Uterus (tissue), 4 donors: Measurements from ENCODE around the gene BRPF3. TPM values are rescaled to one million over a fixed set of nuclear protein-coding genes. Genes with fewer than 3 reads are reported as not detected.

Experiments
- DNase-seq, 2 donors: peaks; one replicate each; pipeline ENCODE4 v3.0.0-alpha.2; 2019 to 2020
- H3K27ac ChIP-seq, 2 donors: fragments of 200-600 bp; sonication (generic); 1 replicate in 1 of 2; 2 replicates in 1 of 2; pipeline ENCODE4 v1.5.1; 2016 to 2018
- H3K27me3 ChIP-seq, 2 donors: fragments of 200-600 bp; sonication (generic); one replicate each; pipeline ENCODE4 v1.5.1; 2018 to 2019; ENCODE audit warnings: control low read depth in 1 of 2
- H3K36me3 ChIP-seq, 2 donors: fragments of 200-600 bp; sonication (generic); one replicate each; pipeline ENCODE4 v1.5.1; 2019; ENCODE audit warnings: control low read depth in 1 of 2
- H3K4me1 ChIP-seq, 2 donors: fragments of 200-600 bp; sonication (generic); one replicate each; pipeline ENCODE4 v1.5.1; 2018 to 2019; ENCODE audit warnings: control low read depth in 1 of 2
- H3K4me3 ChIP-seq, 2 donors: fragments of 200-600 bp; sonication (generic); 1 replicate in 1 of 2; 2 replicates in 1 of 2; pipeline ENCODE4 v1.5.1; 2018 to 2019; ENCODE audit warnings: mild to moderate bottlenecking in 1 of 2
- H3K9me3 ChIP-seq, 2 donors: fragments of 200-600 bp; sonication (generic); one replicate each; pipeline ENCODE4 v1.5.1; 2019; ENCODE audit warnings: control low read depth in 1 of 2
- CTCF ChIP-seq, 4 experiments: fragments of 200-600 bp in 2 of 4; fragments of 450-650 bp in 2 of 4; sonication (generic) in 2 of 4; IDR thresholded peaks; one replicate each; pipeline ENCODE4 v1.5.1; 2016 to 2019; ENCODE audit warnings: antibody characterized with exemption in 4 of 4, mild to moderate bottlenecking in 2 of 4, moderate library complexity in 1 of 4
- POLR2A ChIP-seq, 2 donors: fragments of 450-650 bp; IDR thresholded peaks; one replicate each; pipeline ENCODE4 v1.6.1; 2016; ENCODE audit warnings: antibody characterized with exemption in 2 of 2, mild to moderate bottlenecking in 1 of 2, moderate library complexity in 1 of 2
- intact Hi-C: fragments of 100-400 bp; cut with DNase I; formaldehyde crosslinking; loops from one replicate; pipeline ENCODE4 v1.15.1; 2023; ENCODE audit warnings: low total_unique reads
- total RNA-seq, 4 donors: library from RNA; depleted of rRNA in 3 of 4; stranded (reverse); fragments of >200 nt in 3 of 4; gene quantifications; one replicate each; pipeline versions ENCODE4 v1.1.0 to v1.2.4, GENCODE V29; 2014 to 2023
- donor health status: DM: yes; HTN: yes; CAD: no.

Gene BRPF3
- total RNA-seq, 4 donors from 2014 or later: 8.5 to 44.5 (median 27.3) TPM

GRCh38 chr6:36272234-36272633 is 75.7 kb downstream of the BRPF3 start:
- Histone ChIP-seq H3K4me3 (no peak overlapping the region), H3K27me3 (no peaks in the 10 kb centered on the region), H3K36me3 (no peaks in the 10 kb centered on the region), H3K27ac (no peak overlapping the region), H3K9me3 (no peaks in the 10 kb centered on the region), H3K4me1 (no peaks in the 10 kb centered on the region)
- intact Hi-C loops: no loop called here
- TF ChIP-seq CTCF (IDR thresholded peaks at IDR 0.05) (no peak), POLR2A (IDR thresholded peaks at IDR 0.05) (no peak)
- no peak for DNase-seq

GRCh38 chr6:36273067-36273466 is 76.5 kb downstream of the BRPF3 start:
- no peak for DNase-seq
- H3K36me3 ChIP-seq: no peaks in the 10 kb centered on the region
- H3K27ac ChIP-seq: no peak overlapping the region
- intact Hi-C loops: no loop called here
- no peaks in the 10 kb centered on the region for H3K27me3 ChIP-seq
- no peaks in the 10 kb centered on the region for H3K9me3 ChIP-seq
- H3K4me1 ChIP-seq: no peaks in the 10 kb centered on the region
- no peak for TF ChIP-seq POLR2A (IDR thresholded peaks at IDR 0.05)
- H3K4me3 ChIP-seq: no peak overlapping the region

GRCh38 chr6:36273802-36274514 is 77.4 kb downstream of the BRPF3 start:
- DNase-seq: no peak
- Histone ChIP-seq H3K27me3 (no peaks in the 10 kb centered on the region), H3K27ac (no peak overlapping the region), H3K9me3 (no peaks in the 10 kb centered on the region), H3K4me1 (no peaks in the 10 kb centered on the region), H3K36me3 (no peaks in the 10 kb centered on the region), H3K4me3 (no peak overlapping the region)
- no peak for TF ChIP-seq CTCF (IDR thresholded peaks at IDR 0.05)
- TF ChIP-seq POLR2A (IDR thresholded peaks at IDR 0.05): no peak
- intact Hi-C loops: no loop called here

GRCh38 chr6:36276581-36277536 is 80.3 kb downstream of the BRPF3 start:
- no peaks in the 10 kb centered on the region for H3K27me3 ChIP-seq
- TF ChIP-seq CTCF (IDR thresholded peaks at IDR 0.05) (no peak), POLR2A (IDR thresholded peaks at IDR 0.05) (no peak)
- intact Hi-C loops: no loop called here
- H3K4me1 ChIP-seq: no peaks in the 10 kb centered on the region
- H3K27ac ChIP-seq: no peak overlapping the region
- H3K36me3 ChIP-seq: no peaks in the 10 kb centered on the region
- H3K4me3 ChIP-seq: no peak overlapping the region
- no peak for DNase-seq
- no peaks in the 10 kb centered on the region for H3K9me3 ChIP-seq

GRCh38 chr6:36277946-36278470 is 81.5 kb downstream of the BRPF3 start:
- Histone ChIP-seq H3K27me3 (no peaks in the 10 kb centered on the region), H3K27ac (no peak overlapping the region), H3K4me1 (no peaks in the 10 kb centered on the region), H3K4me3 (no peak overlapping the region), H3K9me3 (no peaks in the 10 kb centered on the region), H3K36me3 (no peaks in the 10 kb centered on the region)
- DNase-seq: no peak
- TF ChIP-seq CTCF (IDR thresholded peaks at IDR 0.05) (no peak), POLR2A (IDR thresholded peaks at IDR 0.05) (no peak)
- intact Hi-C loops: no loop called here
